ENCODE data around the gene ANKRD23.

Gene ANKRD23

GRCh38 chr2:96878171-96878570, 34.4 kb upstream of the ANKRD23 start:
- Histone ChIP-seq H3K9me3 (ENCODE audit: insufficient read depth, low read length) (no peaks in the 10 kb centered on the region), H3K4me3 (ENCODE audit: low read length) (no peak overlapping the region), H3K27ac (ENCODE audit: low read length) (no peak overlapping the region), H3K79me2 (ENCODE audit: low read length) (no peaks in the 10 kb centered on the region), H4K20me1 (ENCODE audit: insufficient read depth, low read length) (no peaks in the 10 kb centered on the region), H3K9ac (ENCODE audit: low read length) (no peak overlapping the region), H2AFZ (ENCODE audit: low read depth, low read length) (no peak overlapping the region), H3K4me2 (ENCODE audit: low read length) (no peak overlapping the region), H3K27me3 (ENCODE audit: low read depth, low read length) (no peaks in the 10 kb centered on the region; the same call in 1 of the 2 replicates), H3K36me3 (replicated peaks; ENCODE audit: low read depth, low read length) (no peaks in the 10 kb centered on the region), H3K4me1 (ENCODE audit: low read length) (peaks cover 34% of the 10 kb centered on the region)
- no peak for TF ChIP-seq EZH2phosphoT487 (IDR thresholded peaks at IDR 0.05; ENCODE audit: low read depth)
- TF ChIP-seq CTCF (IDR thresholded peaks at IDR 0.05; ENCODE audit: low read depth, low read length), result no peak

GRCh38 chr2:96877631-96878092, 33.8 kb upstream of the ANKRD23 start:
- no peak overlapping the region for H3K4me3 ChIP-seq (ENCODE audit: low read length)
- H4K20me1 ChIP-seq (ENCODE audit: insufficient read depth, low read length), result no peaks in the 10 kb centered on the region
- no peaks in the 10 kb centered on the region for H3K79me2 ChIP-seq (ENCODE audit: low read length)
- no peaks in the 10 kb centered on the region for H3K36me3 ChIP-seq (replicated peaks; ENCODE audit: low read depth, low read length)
- H3K4me2 ChIP-seq (ENCODE audit: low read length), result no peak overlapping the region
- H3K27ac ChIP-seq (ENCODE audit: low read length), result no peak overlapping the region
- no peaks in the 10 kb centered on the region for H3K9me3 ChIP-seq (ENCODE audit: insufficient read depth, low read length)
- H2AFZ ChIP-seq (ENCODE audit: low read depth, low read length), result no peak overlapping the region
- H3K9ac ChIP-seq (ENCODE audit: low read length), result no peak overlapping the region
- H3K27me3 ChIP-seq (ENCODE audit: low read depth, low read length), result no peaks in the 10 kb centered on the region
- peaks cover 35% of the 10 kb centered on the region for H3K4me1 ChIP-seq (ENCODE audit: low read length)
- TF ChIP-seq EZH2phosphoT487 (IDR thresholded peaks at IDR 0.05; ENCODE audit: low read depth), result no peak

GRCh38 chr2:96877042-96877451, 33.2 kb upstream of the ANKRD23 start:
- Histone ChIP-seq H3K4me2 (ENCODE audit: low read length) (no peak overlapping the region), H3K27me3 (ENCODE audit: low read depth, low read length) (no peaks in the 10 kb centered on the region), H3K4me3 (ENCODE audit: low read length) (no peak overlapping the region), H3K9ac (ENCODE audit: low read length) (no peak overlapping the region), H2AFZ (ENCODE audit: low read depth, low read length) (no peak overlapping the region), H3K9me3 (ENCODE audit: insufficient read depth, low read length) (no peaks in the 10 kb centered on the region), H3K36me3 (replicated peaks; ENCODE audit: low read depth, low read length) (no peaks in the 10 kb centered on the region), H3K27ac (ENCODE audit: low read length) (no peak overlapping the region), H3K4me1 (ENCODE audit: low read length) (peaks cover 35% of the 10 kb centered on the region), H4K20me1 (ENCODE audit: insufficient read depth, low read length) (no peaks in the 10 kb centered on the region), H3K79me2 (ENCODE audit: low read length) (no peaks in the 10 kb centered on the region)
- TF ChIP-seq EZH2phosphoT487 (IDR thresholded peaks at IDR 0.05; ENCODE audit: low read depth), result no peak
- no peak for TF ChIP-seq CTCF (IDR thresholded peaks at IDR 0.05; ENCODE audit: low read depth, low read length)

GRCh38 chr2:96876269-96877041, 32.6 kb upstream of the ANKRD23 start:
- TF ChIP-seq CTCF (IDR thresholded peaks at IDR 0.05; ENCODE audit: low read depth, low read length) (no peak), EZH2phosphoT487 (IDR thresholded peaks at IDR 0.05; ENCODE audit: low read depth) (no peak)
- Histone ChIP-seq H3K4me3 (ENCODE audit: low read length) (no peak overlapping the region), H4K20me1 (ENCODE audit: insufficient read depth, low read length) (no peaks in the 10 kb centered on the region), H3K9me3 (ENCODE audit: insufficient read depth, low read length) (no peaks in the 10 kb centered on the region), H3K79me2 (ENCODE audit: low read length) (no peaks in the 10 kb centered on the region), H2AFZ (ENCODE audit: low read depth, low read length) (no peak overlapping the region), H3K4me1 (ENCODE audit: low read length) (peaks cover 32% of the 10 kb centered on the region), H3K36me3 (replicated peaks; ENCODE audit: low read depth, low read length) (no peaks in the 10 kb centered on the region), H3K27ac (ENCODE audit: low read length) (no peak overlapping the region), H3K4me2 (ENCODE audit: low read length) (no peak overlapping the region), H3K27me3 (ENCODE audit: low read depth, low read length) (no peaks in the 10 kb centered on the region), H3K9ac (ENCODE audit: low read length) (no peak overlapping the region)
